Parathyroid adenoma (tissue), 2 donors: ENCODE data around the gene PLCB1.

Source experiments
- H2AFZ ChIP-seq: fragments of 300-600 bp; sonication (generic); one replicate; pipeline ENCODE4 v1.7.0; 2017; ENCODE audit warnings: antibody characterized with exemption, mild to moderate bottlenecking
- H3K27ac ChIP-seq: fragments of 300-600 bp; sonication (generic); one replicate; pipeline ENCODE4 v1.7.0; 2017
- H3K27me3 ChIP-seq: fragments of 300-600 bp; sonication (generic); one replicate; pipeline ENCODE4 v1.7.0; 2017; ENCODE audit warnings: low read length; ENCODE audit not compliant: control insufficient read depth, insufficient read depth
- H3K36me3 ChIP-seq: fragments of 300-600 bp; sonication (generic); one replicate; pipeline ENCODE4 v1.7.0; 2017; ENCODE audit warnings: low read length; ENCODE audit not compliant: control insufficient read depth, insufficient read depth
- H3K4me1 ChIP-seq: fragments of 300-600 bp; sonication (generic); one replicate; pipeline ENCODE4 v1.7.0; 2017; ENCODE audit warnings: control low read depth
- H3K4me2 ChIP-seq: fragments of 300-600 bp; sonication (generic); one replicate; pipeline ENCODE4 v1.7.0; 2017; ENCODE audit warnings: low read length
- H3K4me3 ChIP-seq: fragments of 300-600 bp; sonication (generic); one replicate; pipeline ENCODE4 v1.7.0; 2017; ENCODE audit warnings: low read depth, low read length
- H3K79me2 ChIP-seq: fragments of 300-600 bp; sonication (generic); one replicate; pipeline ENCODE4 v1.7.0; 2017; ENCODE audit warnings: control low read depth
- H3K9ac ChIP-seq: fragments of 300-600 bp; sonication (generic); one replicate; pipeline ENCODE4 v1.7.0; 2017; ENCODE audit warnings: mild to moderate bottlenecking
- H3K9me3 ChIP-seq: fragments of 300-600 bp; sonication (generic); one replicate; pipeline ENCODE4 v1.7.0; 2017; ENCODE audit warnings: low read length; ENCODE audit not compliant: control insufficient read depth
- TF ChIP-seq, protein P1 (sequence below): fragments of 300-600 bp; sonication (generic); IDR thresholded peaks from one replicate; pipeline ENCODE4 v1.7.0; 2017; ENCODE audit warnings: antibody characterized with exemption, mild to moderate bottlenecking
- donor health status: primary hyperparathyroidism.

PLCB1 gene

DNA sequence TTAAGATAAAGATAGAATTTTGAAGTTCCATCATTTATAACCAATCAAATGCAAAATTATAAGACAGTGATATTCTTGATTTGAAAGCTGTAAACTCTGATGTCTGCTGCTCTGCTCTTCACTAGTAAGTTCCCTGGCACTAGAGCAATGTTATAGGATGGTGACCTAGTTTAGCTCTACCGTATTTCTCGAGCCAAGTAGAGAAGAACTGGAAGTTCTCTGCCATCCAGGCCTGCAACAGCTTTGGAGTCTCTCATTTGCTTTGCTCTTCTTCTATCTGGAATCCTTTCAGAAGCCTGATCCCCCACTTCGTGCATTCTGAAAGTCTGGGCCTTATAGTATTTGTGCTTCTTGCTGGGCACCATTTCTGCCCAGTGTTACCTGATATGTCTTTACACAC lies 100.3 kb downstream of the PLCB1 start:
- H3K27me3 ChIP-seq, result no peaks in the 10 kb centered on the region
- H3K4me3 ChIP-seq, result no peak overlapping the region
- TF ChIP-seq, protein P1, sequence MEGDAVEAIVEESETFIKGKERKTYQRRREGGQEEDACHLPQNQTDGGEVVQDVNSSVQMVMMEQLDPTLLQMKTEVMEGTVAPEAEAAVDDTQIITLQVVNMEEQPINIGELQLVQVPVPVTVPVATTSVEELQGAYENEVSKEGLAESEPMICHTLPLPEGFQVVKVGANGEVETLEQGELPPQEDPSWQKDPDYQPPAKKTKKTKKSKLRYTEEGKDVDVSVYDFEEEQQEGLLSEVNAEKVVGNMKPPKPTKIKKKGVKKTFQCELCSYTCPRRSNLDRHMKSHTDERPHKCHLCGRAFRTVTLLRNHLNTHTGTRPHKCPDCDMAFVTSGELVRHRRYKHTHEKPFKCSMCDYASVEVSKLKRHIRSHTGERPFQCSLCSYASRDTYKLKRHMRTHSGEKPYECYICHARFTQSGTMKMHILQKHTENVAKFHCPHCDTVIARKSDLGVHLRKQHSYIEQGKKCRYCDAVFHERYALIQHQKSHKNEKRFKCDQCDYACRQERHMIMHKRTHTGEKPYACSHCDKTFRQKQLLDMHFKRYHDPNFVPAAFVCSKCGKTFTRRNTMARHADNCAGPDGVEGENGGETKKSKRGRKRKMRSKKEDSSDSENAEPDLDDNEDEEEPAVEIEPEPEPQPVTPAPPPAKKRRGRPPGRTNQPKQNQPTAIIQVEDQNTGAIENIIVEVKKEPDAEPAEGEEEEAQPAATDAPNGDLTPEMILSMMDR, result no peak
- H3K36me3 ChIP-seq, result no peaks in the 10 kb centered on the region
- H3K79me2 ChIP-seq, result peaks cover 12% of the 10 kb centered on the region
- H3K4me2 ChIP-seq, result no peak overlapping the region
- H3K4me1 ChIP-seq, result peaks cover 24% of the 10 kb centered on the region
- peak overlapping the region; percentile 10 for H2AFZ ChIP-seq
- H3K9ac ChIP-seq, result no peak overlapping the region
- no peaks in the 10 kb centered on the region for H3K9me3 ChIP-seq
- H3K27ac ChIP-seq, result no peak overlapping the region

DNA sequence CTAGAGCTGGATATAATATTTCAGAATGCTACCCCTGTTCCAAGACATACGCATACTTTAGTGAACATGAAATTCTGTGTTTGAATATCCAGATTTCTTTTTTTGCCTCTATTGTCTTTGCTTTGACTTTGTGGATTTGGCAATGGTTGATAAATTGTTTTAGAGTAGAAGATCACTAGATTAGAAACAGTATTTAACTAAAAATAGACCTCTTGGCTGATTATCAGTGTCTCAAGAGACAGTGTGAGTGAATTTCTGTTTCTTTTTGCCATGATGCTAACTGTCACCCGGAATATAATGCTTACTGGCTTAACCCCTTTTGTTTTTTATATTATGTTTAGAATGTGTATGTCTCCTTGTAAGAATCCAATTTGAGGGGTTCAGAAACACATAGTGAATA lies 102.5 kb downstream of the PLCB1 start:
- no peaks in the 10 kb centered on the region for H3K36me3 ChIP-seq
- peaks cover 28% of the 10 kb centered on the region for H3K4me1 ChIP-seq
- peak overlapping the region; percentile 6 for H2AFZ ChIP-seq
- TF ChIP-seq, protein P1, result no peak
- H3K27me3 ChIP-seq, result no peaks in the 10 kb centered on the region
- no peak overlapping the region for H3K9ac ChIP-seq
- peak overlapping the region; percentile 38 for H3K4me3 ChIP-seq
- H3K79me2 ChIP-seq, result peaks cover 21% of the 10 kb centered on the region
- H3K4me2 ChIP-seq, result peak overlapping the region; percentile 59
- H3K9me3 ChIP-seq, result no peaks in the 10 kb centered on the region
- peak overlapping the region; percentile 60 for H3K27ac ChIP-seq

DNA sequence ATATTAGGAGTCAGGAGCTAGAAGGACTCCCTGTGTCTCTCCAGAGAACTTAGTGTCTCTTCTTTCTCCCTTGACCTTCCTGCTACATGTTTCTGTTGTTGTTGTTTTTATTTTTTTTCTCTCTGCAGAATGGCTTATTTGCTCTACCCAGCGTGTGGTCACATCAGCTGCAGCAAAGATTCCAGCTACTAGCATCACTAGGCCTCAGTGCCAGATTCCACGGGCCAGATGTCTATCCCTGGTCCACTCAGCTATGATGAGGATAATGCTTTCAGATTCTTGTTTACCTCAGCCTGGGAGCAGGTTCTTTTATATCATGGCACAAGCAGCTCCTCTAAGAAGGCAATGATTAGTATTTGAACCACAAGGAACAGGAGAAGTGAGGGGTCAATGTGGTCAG lies 110.0 kb downstream of the PLCB1 start:
- Histone ChIP-seq H3K4me2 (no peak overlapping the region), H3K9ac (no peak overlapping the region), H3K79me2 (peaks cover 44% of the 10 kb centered on the region)

DNA sequence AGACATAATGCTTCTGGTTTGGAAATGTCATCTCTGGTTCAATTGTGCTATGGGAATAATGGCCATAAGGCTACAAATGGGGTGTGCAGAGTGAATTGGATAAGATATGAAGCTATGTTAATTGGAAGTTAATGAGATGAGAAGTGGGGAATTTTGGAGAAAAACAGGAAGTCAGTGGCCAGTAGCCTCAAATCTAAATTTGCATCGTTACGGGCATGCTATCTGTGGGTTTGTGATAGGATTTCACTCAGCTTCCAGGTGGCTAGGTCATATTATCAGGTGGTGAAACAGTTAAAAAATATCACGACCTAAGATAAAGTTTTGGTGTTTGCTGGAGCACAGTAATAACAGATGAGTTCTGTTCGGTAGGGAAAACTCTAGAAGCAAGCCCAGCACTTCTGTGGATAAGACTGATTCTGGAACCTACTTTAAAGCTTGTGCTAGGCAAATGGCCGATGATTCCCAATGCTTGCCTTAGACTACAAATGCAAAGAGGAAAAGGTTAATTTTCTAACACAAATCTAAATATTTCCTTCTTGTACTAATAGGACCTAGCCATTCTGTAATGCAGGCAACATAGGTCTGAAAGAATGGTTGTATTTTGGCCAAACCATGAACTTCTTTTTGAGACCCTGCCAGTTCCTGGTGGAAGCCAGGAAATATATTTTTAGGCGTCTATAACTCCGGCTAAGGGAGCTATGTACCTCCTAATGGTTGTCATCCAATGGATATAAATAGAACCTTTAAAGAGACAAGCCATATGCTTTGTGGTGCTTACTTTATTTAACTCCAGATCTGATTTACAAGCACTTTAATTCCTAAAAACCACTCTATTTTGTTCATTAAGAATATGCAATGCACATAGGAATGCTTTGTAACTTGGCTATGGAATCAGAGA lies 111.0 kb downstream of the PLCB1 start:
- Histone ChIP-seq H3K27me3 (no peaks in the 10 kb centered on the region), H3K36me3 (peaks cover 4% of the 10 kb centered on the region), H3K9me3 (peaks cover 5% of the 10 kb centered on the region), H3K27ac (peak overlapping the region; percentile 20), H2AFZ (no peak overlapping the region), H3K79me2 (peaks cover 41% of the 10 kb centered on the region), H3K4me1 (peaks cover 64% of the 10 kb centered on the region), H3K9ac (no peak overlapping the region), H3K4me2 (no peak overlapping the region), H3K4me3 (no peak overlapping the region)
- TF ChIP-seq, protein P1, result no peak

More for the DNA sequence above, 110.0 kb downstream of the PLCB1 start:
- H3K27ac ChIP-seq, result no peak overlapping the region
- H3K4me1 ChIP-seq, result peaks cover 54% of the 10 kb centered on the region
- H3K27me3 ChIP-seq, result no peaks in the 10 kb centered on the region
- peaks cover 4% of the 10 kb centered on the region for H3K36me3 ChIP-seq
- TF ChIP-seq, protein P1, result no peak
- H3K4me3 ChIP-seq, result no peak overlapping the region
- peaks cover 5% of the 10 kb centered on the region for H3K9me3 ChIP-seq
- H2AFZ ChIP-seq, result peak overlapping the region; percentile 22
